Uterus (tissue), 4 donors: ENCODE results near the gene MBNL3. TPM values are rescaled to one million over a fixed set of nuclear protein-coding genes. Genes with fewer than 3 reads are reported as not detected.

Experiments used
- DNase-seq, 2 donors: peaks; one replicate each; pipeline ENCODE4 v3.0.0-alpha.2; 2019 to 2020
- H3K27ac ChIP-seq, 2 donors: fragments of 200-600 bp; sonication (generic); 1 replicate in 1 of 2; 2 replicates in 1 of 2; pipeline ENCODE4 v1.5.1; 2016 to 2018
- H3K27me3 ChIP-seq, 2 donors: fragments of 200-600 bp; sonication (generic); one replicate each; pipeline ENCODE4 v1.5.1; 2018 to 2019; ENCODE audit warnings: control low read depth in 1 of 2
- H3K36me3 ChIP-seq, 2 donors: fragments of 200-600 bp; sonication (generic); one replicate each; pipeline ENCODE4 v1.5.1; 2019; ENCODE audit warnings: control low read depth in 1 of 2
- H3K4me1 ChIP-seq, 2 donors: fragments of 200-600 bp; sonication (generic); one replicate each; pipeline ENCODE4 v1.5.1; 2018 to 2019; ENCODE audit warnings: control low read depth in 1 of 2
- H3K4me3 ChIP-seq, 2 donors: fragments of 200-600 bp; sonication (generic); 1 replicate in 1 of 2; 2 replicates in 1 of 2; pipeline ENCODE4 v1.5.1; 2018 to 2019; ENCODE audit warnings: mild to moderate bottlenecking in 1 of 2
- H3K9me3 ChIP-seq, 2 donors: fragments of 200-600 bp; sonication (generic); one replicate each; pipeline ENCODE4 v1.5.1; 2019; ENCODE audit warnings: control low read depth in 1 of 2
- CTCF ChIP-seq, 4 experiments: fragments of 200-600 bp in 2 of 4; fragments of 450-650 bp in 2 of 4; sonication (generic) in 2 of 4; IDR thresholded peaks; one replicate each; pipeline ENCODE4 v1.5.1; 2016 to 2019; ENCODE audit warnings: antibody characterized with exemption in 4 of 4, mild to moderate bottlenecking in 2 of 4, moderate library complexity in 1 of 4
- POLR2A ChIP-seq, 2 donors: fragments of 450-650 bp; IDR thresholded peaks; one replicate each; pipeline ENCODE4 v1.6.1; 2016; ENCODE audit warnings: antibody characterized with exemption in 2 of 2, mild to moderate bottlenecking in 1 of 2, moderate library complexity in 1 of 2
- intact Hi-C: fragments of 100-400 bp; cut with DNase I; formaldehyde crosslinking; loops from one replicate; pipeline ENCODE4 v1.15.1; 2023; ENCODE audit warnings: low total_unique reads
- total RNA-seq, 4 donors: library from RNA; depleted of rRNA in 3 of 4; stranded (reverse); fragments of >200 nt in 3 of 4; gene quantifications; one replicate each; pipeline versions ENCODE4 v1.1.0 to v1.2.4, GENCODE V29; 2014 to 2023
- donor health status: DM: yes; HTN: yes; CAD: no.

The MBNL3 gene
- total RNA-seq, 4 donors from 2014 or later, result 13.2 to 90.2 (median 32.3) TPM

GRCh38 chrX:132470179-132470578, 18.7 kb downstream of the MBNL3 start:
- H3K27me3 ChIP-seq, result no peaks in the 10 kb centered on the region
- no peak overlapping the region for H3K27ac ChIP-seq
- intact Hi-C loops, result no loop called here
- TF ChIP-seq POLR2A (IDR thresholded peaks at IDR 0.05), result no peak
- TF ChIP-seq CTCF (IDR thresholded peaks at IDR 0.05), result no peak
- no peaks in the 10 kb centered on the region for H3K36me3 ChIP-seq
- no peak overlapping the region for H3K4me3 ChIP-seq
- H3K9me3 ChIP-seq, result no peaks in the 10 kb centered on the region
- DNase-seq, result no peak
- H3K4me1 ChIP-seq, result no peaks in the 10 kb centered on the region

GRCh38 chrX:132468454-132468853, 20.4 kb downstream of the MBNL3 start:
- Histone ChIP-seq H3K4me1 (no peaks in the 10 kb centered on the region), H3K27ac (no peak overlapping the region), H3K9me3 (peaks cover 0 to 3% of the 10 kb centered on the region in 2 donors), H3K36me3 (no peaks in the 10 kb centered on the region), H3K4me3 (no peak overlapping the region), H3K27me3 (no peaks in the 10 kb centered on the region)
- intact Hi-C loops, result no loop called here
- TF ChIP-seq POLR2A (IDR thresholded peaks at IDR 0.05), result no peak
- TF ChIP-seq CTCF (IDR thresholded peaks at IDR 0.05), result no peak
- no peak for DNase-seq

- Histone ChIP-seq H3K9me3 (peaks cover 0 to 6% of the 10 kb centered on the region in 2 donors), H3K27me3 (no peaks in the 10 kb centered on the region), H3K36me3 (no peaks in the 10 kb centered on the region), H3K4me3 (no peak overlapping the region), H3K27ac (no peak overlapping the region), H3K4me1 (no peaks in the 10 kb centered on the region)
- no peak for DNase-seq
- no peak for TF ChIP-seq CTCF (IDR thresholded peaks at IDR 0.05)
- no peak for TF ChIP-seq POLR2A (IDR thresholded peaks at IDR 0.05)
- intact Hi-C loops, result no loop called here
Observed at GRCh38 chrX:132467989-132468388, 20.8 kb downstream of the MBNL3 start.

GRCh38 chrX:132467026-132467425, 21.8 kb downstream of the MBNL3 start:
- Histone ChIP-seq H3K4me3 (no peak overlapping the region), H3K9me3 (peaks cover 0 to 6% of the 10 kb centered on the region in 2 donors), H3K36me3 (no peaks in the 10 kb centered on the region), H3K27me3 (no peaks in the 10 kb centered on the region), H3K4me1 (no peaks in the 10 kb centered on the region), H3K27ac (no peak overlapping the region)
- TF ChIP-seq POLR2A (IDR thresholded peaks at IDR 0.05) (no peak), CTCF (IDR thresholded peaks at IDR 0.05) (no peak)
- intact Hi-C loops, result no loop called here
- no peak for DNase-seq

- no peaks in the 10 kb centered on the region for H3K36me3 ChIP-seq
- no peak overlapping the region for H3K27ac ChIP-seq
- intact Hi-C loops, result no loop called here
- no peak for DNase-seq
- no peaks in the 10 kb centered on the region for H3K27me3 ChIP-seq
- H3K4me1 ChIP-seq, result no peaks in the 10 kb centered on the region
- peaks cover 0 to 6% of the 10 kb centered on the region in 2 donors for H3K9me3 ChIP-seq
- no peak for TF ChIP-seq POLR2A (IDR thresholded peaks at IDR 0.05)
- no peak for TF ChIP-seq CTCF (IDR thresholded peaks at IDR 0.05)
- H3K4me3 ChIP-seq, result no peak overlapping the region
Observed at GRCh38 chrX:132463411-132463810, 25.4 kb downstream of the MBNL3 start.
